SU-DHL-6 (cell line): ENCODE measurements around the gene SLC22A4.

Experiments used
- H2AFZ ChIP-seq: fragments of 200-600 bp; sonication (generic); 2 replicates; pipeline ENCODE4 v1.6.1; 2014; ENCODE audit warnings: low read depth, mild to moderate bottlenecking, moderate library complexity, mixed read lengths, antibody characterized with exemption, low read length; ENCODE audit not compliant: severe bottlenecking
- H3F3A ChIP-seq: fragments of 200-600 bp; shearing (Covaris generic); 2 replicates; pipeline ENCODE4 v1.6.0; 2016; ENCODE audit warnings: antibody characterized with exemption, mild to moderate bottlenecking; ENCODE audit not compliant: insufficient read depth
- H3K27ac ChIP-seq: fragments of 200-600 bp; sonication (generic); 2 replicates; pipeline ENCODE4 v1.5.1; 2016; ENCODE audit warnings: low read depth, mild to moderate bottlenecking, low read length, moderate library complexity, mixed read lengths
- H3K27me3 ChIP-seq: fragments of 200-600 bp; sonication (generic), shearing (Covaris generic); 2 replicates; pipeline ENCODE4 v1.6.0; 2014; ENCODE audit warnings: mild to moderate bottlenecking, low read length
- H3K36me3 ChIP-seq: fragments of 200-600 bp; sonication (generic); 2 replicates; pipeline ENCODE4 v1.6.1; 2014; ENCODE audit warnings: mild to moderate bottlenecking, low read length, mixed read lengths
- H3K4me2 ChIP-seq: fragments of 300-600, 200-600 bp; shearing (Covaris generic), sonication (generic); 2 replicates; pipeline ENCODE4 v1.6.0; 2014; ENCODE audit warnings: low read length, low read depth, mild to moderate bottlenecking; ENCODE audit not compliant: poor library complexity, severe bottlenecking
- H3K4me3 ChIP-seq: fragments of 200-600 bp; sonication (generic); 2 replicates; pipeline ENCODE4 v1.5.1; 2014; ENCODE audit warnings: antibody characterized with exemption, low read length, mild to moderate bottlenecking, mixed read lengths; ENCODE audit not compliant: insufficient read depth, poor library complexity, severe bottlenecking
- H3K79me2 ChIP-seq: fragments of 200-600 bp; sonication (generic); 2 replicates; pipeline ENCODE4 v1.6.1; 2014; ENCODE audit warnings: mild to moderate bottlenecking, low read length, moderate library complexity; ENCODE audit not compliant: insufficient read depth
- H3K9ac ChIP-seq: fragments of 200-600 bp; sonication (generic); 2 replicates; pipeline ENCODE4 v1.7.0; 2014; ENCODE audit warnings: mild to moderate bottlenecking, low read length
- H3K9me2 ChIP-seq: fragments of 200-600 bp; sonication (generic); replicated peaks from 2 replicates; pipeline ENCODE4 v1.6.1; 2014; ENCODE audit warnings: low read length; ENCODE audit not compliant: insufficient read depth
- H3K9me3 ChIP-seq: fragments of 200-600 bp; sonication (generic); 2 replicates; pipeline ENCODE4 v1.6.1; 2014; ENCODE audit warnings: low read length, mixed read lengths; ENCODE audit not compliant: insufficient read depth
- H4K20me1 ChIP-seq: fragments of 200-600 bp; sonication (generic); 2 replicates; pipeline ENCODE4 v1.6.1; 2014; ENCODE audit warnings: low read depth, mild to moderate bottlenecking, antibody characterized with exemption, low read length, moderate library complexity, mixed read lengths
- CTCF ChIP-seq: fragments of 200-600 bp; sonication (generic); IDR thresholded peaks from one replicate; pipeline ENCODE4 v1.5.1; 2017; ENCODE audit warnings: antibody characterized with exemption, mild to moderate bottlenecking, low read length, moderate library complexity; ENCODE audit not compliant: insufficient read depth, poor library complexity, severe bottlenecking
- EZH2phosphoT487 ChIP-seq: fragments of 200-600 bp; sonication (generic), shearing (Covaris generic); conservative IDR thresholded peaks from 2 replicates; pipeline ENCODE4 v1.6.1; 2018; ENCODE audit warnings: mild to moderate bottlenecking, antibody characterized with exemption, low read length, moderate library complexity, mixed read lengths

Gene SLC22A4

DNA sequence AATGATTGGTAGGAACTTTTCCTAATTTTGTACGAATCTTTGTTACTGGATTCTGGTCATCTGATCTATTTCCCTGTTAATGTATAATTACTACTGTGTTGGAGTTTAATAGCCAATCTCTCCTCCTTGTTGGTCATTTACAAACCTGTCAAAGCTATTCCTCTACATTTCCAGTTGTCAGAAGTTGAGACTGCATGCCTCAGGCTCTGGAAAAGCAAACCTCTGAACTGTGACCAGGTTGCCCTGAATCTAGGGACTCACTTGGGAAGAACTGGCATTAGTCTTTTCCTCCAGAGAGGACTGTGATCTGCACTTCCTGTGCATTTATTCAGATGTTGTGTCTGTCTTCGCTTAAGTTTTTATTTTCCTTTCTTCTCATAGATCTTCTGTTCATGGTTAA is 20.6 kb upstream of the SLC22A4 start:
- Histone ChIP-seq H3K36me3 (no peaks in the 10 kb centered on the region), H3K27me3 (no peaks in the 10 kb centered on the region), H3F3A (no peaks in the 10 kb centered on the region), H3K4me2 (no peak overlapping the region), H2AFZ (no peak overlapping the region), H4K20me1 (no peaks in the 10 kb centered on the region), H3K9me2 (no peaks in the 10 kb centered on the region), H3K9ac (no peak overlapping the region), H3K27ac (no peak overlapping the region), H3K9me3 (no peaks in the 10 kb centered on the region), H3K4me3 (no peak overlapping the region), H3K79me2 (no peaks in the 10 kb centered on the region)
- TF ChIP-seq CTCF, result no peak
- TF ChIP-seq EZH2phosphoT487, result no peak

GRCh38 chr5:132274050-132274792 is 20.0 kb upstream of the SLC22A4 start:
- no peaks in the 10 kb centered on the region for H4K20me1 ChIP-seq
- H2AFZ ChIP-seq, result no peak overlapping the region
- H3F3A ChIP-seq, result no peaks in the 10 kb centered on the region

DNA sequence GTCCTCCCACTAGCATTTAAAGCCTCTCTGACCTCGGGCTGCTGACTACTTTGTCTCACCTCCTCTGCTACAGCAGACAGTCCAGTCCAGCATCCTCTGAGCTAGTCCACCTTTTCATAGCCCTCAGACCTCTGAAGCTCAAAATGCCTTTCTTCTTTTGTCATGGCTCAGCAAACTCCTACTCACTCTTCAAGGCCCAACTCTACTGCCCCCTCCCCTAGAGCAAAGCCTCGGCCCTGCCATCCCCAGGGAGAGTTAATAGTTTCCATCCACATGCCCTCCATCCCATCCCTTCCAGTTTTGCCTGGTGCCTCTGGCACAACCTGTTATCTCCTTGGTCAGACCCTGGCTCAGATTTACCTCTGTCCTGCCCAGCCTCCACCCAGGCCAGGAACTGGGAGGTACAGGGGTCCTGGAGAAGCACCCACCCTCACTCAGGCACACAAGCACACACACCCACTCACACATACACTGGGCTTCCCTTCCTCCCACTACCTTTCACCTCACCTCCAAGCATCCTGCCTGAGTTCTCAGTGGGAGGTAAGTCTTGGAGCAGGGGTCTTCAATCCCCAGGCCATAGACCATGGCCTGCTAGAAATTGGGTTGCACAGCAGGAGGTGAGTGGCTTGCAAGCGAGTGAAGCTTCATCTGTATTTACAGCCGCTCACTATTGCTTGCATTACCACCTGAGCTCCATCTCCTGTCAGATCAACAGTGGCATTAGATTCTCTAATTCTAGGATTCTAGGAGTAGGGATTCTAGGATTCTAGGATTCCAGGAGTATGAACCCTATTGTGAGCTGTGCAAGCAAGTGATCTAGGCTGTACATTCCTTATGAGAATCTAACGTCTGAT is 18.6 kb upstream of the SLC22A4 start:
- Histone ChIP-seq H4K20me1 (no peaks in the 10 kb centered on the region), H3K9me3 (no peaks in the 10 kb centered on the region), H3K4me3 (no peak overlapping the region), H3K9me2 (no peaks in the 10 kb centered on the region), H3F3A (no peaks in the 10 kb centered on the region), H3K4me2 (no peak overlapping the region), H3K27ac (no peak overlapping the region), H2AFZ (no peak overlapping the region), H3K36me3 (no peaks in the 10 kb centered on the region), H3K79me2 (no peaks in the 10 kb centered on the region), H3K27me3 (no peaks in the 10 kb centered on the region), H3K9ac (no peak overlapping the region)
- TF ChIP-seq EZH2phosphoT487 (no peak), CTCF (no peak)

More at GRCh38 chr5:132274050-132274792, 20.0 kb upstream of the SLC22A4 start:
- Histone ChIP-seq H3K9me2 (no peaks in the 10 kb centered on the region), H3K36me3 (no peaks in the 10 kb centered on the region), H3K9me3 (no peaks in the 10 kb centered on the region), H3K9ac (no peak overlapping the region), H3K4me3 (no peak overlapping the region), H3K4me2 (no peak overlapping the region), H3K27ac (no peak overlapping the region), H3K79me2 (no peaks in the 10 kb centered on the region), H3K27me3 (no peaks in the 10 kb centered on the region)
- TF ChIP-seq EZH2phosphoT487 (no peak), CTCF (no peak)
